ENCODE measurements around the gene CHST11. TPM values are rescaled to one million over a fixed set of nuclear protein-coding genes. Genes with fewer than 3 reads are reported as not detected.

The CHST11 gene
- total RNA-seq, 1 donor from 2014 or later = 46.2 TPM

- ATAC-seq = no peak
- intact Hi-C loops (cut with DNase I) = no loop called here
Observed at GRCh38 chr12:104751594-104751993, 294.8 kb downstream of the CHST11 start.

DNA sequence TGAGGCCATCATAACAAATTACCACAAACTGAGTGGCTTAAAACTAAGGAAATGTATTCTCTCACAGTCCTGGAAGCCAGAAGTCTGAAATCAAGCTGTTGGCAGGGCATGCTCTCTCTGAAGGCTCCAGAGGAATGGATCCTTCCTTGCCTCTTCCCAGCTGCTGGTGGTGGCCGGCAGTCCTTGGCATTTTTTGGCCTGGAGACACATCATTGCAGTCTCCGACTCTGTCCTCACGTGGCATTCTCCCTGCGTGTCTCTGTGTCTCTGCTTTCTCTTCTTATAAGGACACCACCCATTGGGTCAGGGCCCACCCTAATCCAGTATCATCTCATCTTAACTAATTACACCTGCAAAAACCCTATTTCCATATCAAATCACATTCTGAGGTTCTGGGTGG, 295.3 kb downstream of the CHST11 start:
- ATAC-seq (no peak), DNase-seq (no peak)
- Histone ChIP-seq H3K4me1 (peaks cover 38% of the 10 kb centered on the region), H3K9me3 (no peaks in the 10 kb centered on the region), H3K36me3 (peaks cover 2% of the 10 kb centered on the region), H3K27ac (no peak overlapping the region), H3K4me3 (no peak overlapping the region), H3K27me3 (ENCODE audit: low read depth) (no peaks in the 10 kb centered on the region)
- TF ChIP-seq CTCF (IDR thresholded peaks at IDR 0.05) = no peak
- intact Hi-C loops (cut with DNase I) = no loop called here

More at GRCh38 chr12:104751594-104751993, 294.8 kb downstream of the CHST11 start:
- no peak for TF ChIP-seq CTCF (IDR thresholded peaks at IDR 0.05)
- no peak for DNase-seq
- Histone ChIP-seq H3K4me3 (no peak overlapping the region), H3K27me3 (ENCODE audit: low read depth) (no peaks in the 10 kb centered on the region), H3K27ac (no peak overlapping the region), H3K4me1 (peaks cover 41% of the 10 kb centered on the region), H3K36me3 (no peaks in the 10 kb centered on the region), H3K9me3 (no peaks in the 10 kb centered on the region)

DNA sequence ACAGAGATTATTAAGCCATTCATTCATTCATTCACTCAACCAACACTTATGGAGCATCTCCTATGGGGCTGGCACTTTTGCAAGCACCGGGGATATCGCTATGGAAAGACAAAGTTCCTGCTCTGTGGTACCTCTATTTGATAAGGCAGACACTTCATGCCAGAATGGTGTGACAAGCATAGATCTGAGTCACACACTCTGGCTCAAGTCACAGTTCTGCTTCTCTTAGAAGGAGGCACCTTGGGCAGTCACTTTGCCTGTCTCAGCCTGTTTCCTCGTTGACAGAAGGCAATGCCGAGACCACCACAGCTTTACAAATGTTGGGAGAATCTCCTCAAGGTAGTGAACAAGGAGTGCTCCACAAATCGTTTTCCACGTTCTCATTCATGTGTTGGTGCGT, 296.1 kb downstream of the CHST11 start:
- no peak for TF ChIP-seq CTCF (IDR thresholded peaks at IDR 0.05)
- Histone ChIP-seq H3K9me3 (no peaks in the 10 kb centered on the region), H3K27me3 (ENCODE audit: low read depth) (no peaks in the 10 kb centered on the region), H3K36me3 (peaks cover 11% of the 10 kb centered on the region), H3K27ac (no peak overlapping the region), H3K4me1 (peaks cover 35% of the 10 kb centered on the region), H3K4me3 (no peak overlapping the region)
- ATAC-seq (no peak), DNase-seq (no peak)
- intact Hi-C loops (cut with DNase I) = no loop called here

DNA sequence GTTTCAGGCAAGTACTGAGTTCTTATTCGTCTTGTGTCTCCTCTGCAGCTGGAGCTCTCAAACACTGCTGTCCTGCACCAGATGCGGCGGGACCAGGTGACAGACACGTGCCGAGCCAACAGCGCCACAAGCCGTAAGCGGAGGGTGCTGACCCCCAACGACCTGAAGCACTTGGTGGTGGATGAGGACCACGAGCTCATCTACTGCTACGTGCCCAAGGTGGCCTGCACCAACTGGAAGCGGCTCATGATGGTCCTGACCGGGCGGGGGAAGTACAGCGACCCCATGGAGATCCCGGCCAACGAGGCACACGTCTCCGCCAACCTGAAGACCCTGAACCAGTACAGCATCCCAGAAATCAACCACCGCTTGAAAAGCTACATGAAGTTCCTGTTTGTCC, 300.2 kb downstream of the CHST11 start:
- Histone ChIP-seq H3K4me1 (no peaks in the 10 kb centered on the region), H3K27me3 (ENCODE audit: low read depth) (no peaks in the 10 kb centered on the region), H3K4me3 (no peak overlapping the region), H3K27ac (no peak overlapping the region), H3K36me3 (peaks cover 18% of the 10 kb centered on the region), H3K9me3 (no peaks in the 10 kb centered on the region)
- no peak for TF ChIP-seq CTCF (IDR thresholded peaks at IDR 0.05)
- intact Hi-C loops (cut with DNase I) = no loop called here
- DNase-seq = no peak
- no peak for ATAC-seq

DNA sequence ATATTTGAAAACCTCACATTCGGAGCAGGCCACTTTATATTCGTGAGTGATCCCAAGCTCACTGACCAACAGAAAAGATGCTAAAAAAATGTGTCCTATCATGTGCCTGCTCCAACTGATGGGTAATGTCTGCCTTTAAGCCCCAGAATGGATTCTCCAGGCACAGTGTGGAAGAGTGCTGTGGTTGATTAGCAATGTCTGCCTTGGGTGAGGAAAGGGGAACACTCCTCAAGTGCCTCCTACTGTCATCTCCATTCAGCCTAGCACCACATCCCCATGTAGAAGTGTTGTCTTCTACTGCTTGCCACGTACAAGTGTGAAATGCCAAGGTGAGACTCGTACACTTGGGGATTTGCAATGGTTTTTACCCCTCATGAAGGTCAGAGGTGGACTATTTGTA, 302.0 kb downstream of the CHST11 start:
- TF ChIP-seq CTCF (IDR thresholded peaks at IDR 0.05) = no peak
- DNase-seq = no peak
- Histone ChIP-seq H3K27ac (no peak overlapping the region), H3K36me3 (peaks cover 18% of the 10 kb centered on the region), H3K9me3 (no peaks in the 10 kb centered on the region), H3K27me3 (ENCODE audit: low read depth) (no peaks in the 10 kb centered on the region), H3K4me3 (no peak overlapping the region), H3K4me1 (no peaks in the 10 kb centered on the region)
- intact Hi-C loops (cut with DNase I) = no loop called here
- no peak for ATAC-seq

DNA sequence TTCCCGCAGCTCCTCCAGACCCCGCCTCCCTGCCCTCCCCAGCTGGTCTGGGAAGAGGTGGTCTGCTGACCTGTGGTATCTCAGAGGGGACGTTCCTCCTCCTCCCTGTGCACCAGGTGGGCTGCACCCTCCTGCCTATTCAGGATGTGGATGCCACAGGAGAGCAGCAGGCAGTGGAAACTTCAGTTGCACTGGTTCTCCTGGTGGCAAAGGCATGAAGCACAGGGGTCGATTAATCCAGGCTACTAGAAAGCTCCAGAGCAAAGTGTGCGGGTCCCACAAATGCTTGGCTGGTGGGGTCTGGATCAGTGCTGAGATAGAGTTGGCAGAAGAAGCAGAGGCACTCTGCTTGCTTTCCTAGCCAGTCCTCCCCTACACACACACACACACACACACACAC, 304.3 kb downstream of the CHST11 start:
- H3K4me3 ChIP-seq = no peak overlapping the region
- H3K4me1 ChIP-seq = peaks cover 6% of the 10 kb centered on the region
- H3K36me3 ChIP-seq = peaks cover 18% of the 10 kb centered on the region
- no peaks in the 10 kb centered on the region for H3K9me3 ChIP-seq
- DNase-seq (no peak), ATAC-seq (no peak)
- H3K27me3 ChIP-seq (ENCODE audit: low read depth) = no peaks in the 10 kb centered on the region
- no peak overlapping the region for H3K27ac ChIP-seq
- no peak for TF ChIP-seq CTCF (IDR thresholded peaks at IDR 0.05)
- intact Hi-C loops (cut with DNase I) = no loop called here

Measured in lower lobe of right lung (tissue), 2 donors.